AG09309 (cell line): ENCODE data around the gene KIF11.
"Not testable (repeated sequence)": the region's sequence is repeated elsewhere in the genome, so short reads cannot be mapped to it uniquely, and the experiment has no call there.

Experiments used
- DNase-seq: peaks from one replicate; pipeline ENCODE4 v3.0.0-alpha.2; 2010; ENCODE audit warnings: low read depth
- H3K4me3 ChIP-seq: 2 replicates; pipeline ENCODE4 v1.5.1; 2011; ENCODE audit warnings: mild to moderate bottlenecking, low read depth, low read length, moderate library complexity; ENCODE audit not compliant: control insufficient read depth
- TF ChIP-seq, protein P1 (sequence below): IDR thresholded peaks from 2 replicates; pipeline ENCODE4 v1.5.1; 2011; ENCODE audit warnings: mild to moderate bottlenecking, low read depth, low read length, inconsistent platforms; ENCODE audit not compliant: insufficient read depth, control insufficient read depth; ENCODE audit errors: missing control alignments

KIF11 gene

DNA sequence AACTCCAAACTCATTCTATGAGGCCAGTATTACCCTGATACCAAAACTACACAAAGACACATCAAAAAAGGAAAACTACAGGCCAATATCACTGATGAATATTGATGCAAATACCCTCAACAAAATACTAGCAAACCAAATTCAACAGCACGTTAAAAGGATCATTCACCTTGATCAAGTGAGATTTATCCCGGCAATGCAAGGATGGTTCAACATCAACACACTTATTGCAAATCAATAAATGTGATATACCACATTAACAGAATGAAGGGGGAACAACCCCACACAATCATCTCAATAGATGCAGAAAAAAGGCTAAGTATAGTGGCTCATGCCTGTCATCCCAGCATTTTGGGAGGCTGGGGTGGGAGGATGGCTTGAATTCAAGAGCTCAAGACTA lies 39.0 kb upstream of the KIF11 start:
- H3K4me3 ChIP-seq = no peak overlapping the region
- TF ChIP-seq, protein P1, sequence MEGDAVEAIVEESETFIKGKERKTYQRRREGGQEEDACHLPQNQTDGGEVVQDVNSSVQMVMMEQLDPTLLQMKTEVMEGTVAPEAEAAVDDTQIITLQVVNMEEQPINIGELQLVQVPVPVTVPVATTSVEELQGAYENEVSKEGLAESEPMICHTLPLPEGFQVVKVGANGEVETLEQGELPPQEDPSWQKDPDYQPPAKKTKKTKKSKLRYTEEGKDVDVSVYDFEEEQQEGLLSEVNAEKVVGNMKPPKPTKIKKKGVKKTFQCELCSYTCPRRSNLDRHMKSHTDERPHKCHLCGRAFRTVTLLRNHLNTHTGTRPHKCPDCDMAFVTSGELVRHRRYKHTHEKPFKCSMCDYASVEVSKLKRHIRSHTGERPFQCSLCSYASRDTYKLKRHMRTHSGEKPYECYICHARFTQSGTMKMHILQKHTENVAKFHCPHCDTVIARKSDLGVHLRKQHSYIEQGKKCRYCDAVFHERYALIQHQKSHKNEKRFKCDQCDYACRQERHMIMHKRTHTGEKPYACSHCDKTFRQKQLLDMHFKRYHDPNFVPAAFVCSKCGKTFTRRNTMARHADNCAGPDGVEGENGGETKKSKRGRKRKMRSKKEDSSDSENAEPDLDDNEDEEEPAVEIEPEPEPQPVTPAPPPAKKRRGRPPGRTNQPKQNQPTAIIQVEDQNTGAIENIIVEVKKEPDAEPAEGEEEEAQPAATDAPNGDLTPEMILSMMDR = no peak
- no peak for DNase-seq

DNA sequence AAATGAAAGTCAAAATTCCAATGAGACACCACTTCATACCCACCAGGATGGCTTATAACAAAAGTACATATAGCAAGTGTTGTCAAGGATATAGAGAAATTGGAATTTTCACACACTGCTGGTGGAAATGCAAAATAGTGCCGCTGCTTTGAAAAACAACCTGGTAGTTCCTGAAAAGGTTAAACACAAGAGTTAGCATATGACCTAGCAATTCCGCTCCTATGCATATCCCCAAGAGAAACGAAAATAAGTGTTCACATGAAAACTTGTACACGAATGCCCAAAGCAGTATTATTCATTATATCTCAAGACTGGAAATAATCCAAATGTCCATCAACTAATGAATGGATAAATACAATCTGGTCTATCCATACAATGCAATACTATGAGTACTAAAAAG lies 33.9 kb upstream of the KIF11 start:
- DNase-seq = no peak
- no peak overlapping the region for H3K4me3 ChIP-seq
- TF ChIP-seq, protein P1 = no peak

DNA sequence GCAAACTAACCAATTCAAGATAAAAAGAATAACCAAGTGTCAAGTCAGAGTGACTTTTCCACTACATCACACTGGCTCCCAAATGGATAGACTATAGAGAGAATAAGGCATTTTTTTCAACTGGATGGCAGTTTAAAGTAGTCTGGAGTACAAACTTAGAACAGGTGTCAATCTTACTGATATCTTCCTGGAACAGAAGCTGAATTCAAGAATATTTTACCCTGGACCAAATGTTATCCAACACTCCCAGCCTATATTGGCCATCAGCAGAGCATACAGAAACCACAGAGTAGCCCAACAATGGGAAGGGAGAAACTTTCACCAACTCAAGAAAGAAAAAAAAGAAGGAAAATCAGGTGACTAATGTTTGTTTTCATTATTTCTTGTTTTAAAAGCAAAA lies 30.5 kb upstream of the KIF11 start:
- no peak for DNase-seq
- TF ChIP-seq, protein P1 = no peak
- H3K4me3 ChIP-seq = no peak overlapping the region

DNA sequence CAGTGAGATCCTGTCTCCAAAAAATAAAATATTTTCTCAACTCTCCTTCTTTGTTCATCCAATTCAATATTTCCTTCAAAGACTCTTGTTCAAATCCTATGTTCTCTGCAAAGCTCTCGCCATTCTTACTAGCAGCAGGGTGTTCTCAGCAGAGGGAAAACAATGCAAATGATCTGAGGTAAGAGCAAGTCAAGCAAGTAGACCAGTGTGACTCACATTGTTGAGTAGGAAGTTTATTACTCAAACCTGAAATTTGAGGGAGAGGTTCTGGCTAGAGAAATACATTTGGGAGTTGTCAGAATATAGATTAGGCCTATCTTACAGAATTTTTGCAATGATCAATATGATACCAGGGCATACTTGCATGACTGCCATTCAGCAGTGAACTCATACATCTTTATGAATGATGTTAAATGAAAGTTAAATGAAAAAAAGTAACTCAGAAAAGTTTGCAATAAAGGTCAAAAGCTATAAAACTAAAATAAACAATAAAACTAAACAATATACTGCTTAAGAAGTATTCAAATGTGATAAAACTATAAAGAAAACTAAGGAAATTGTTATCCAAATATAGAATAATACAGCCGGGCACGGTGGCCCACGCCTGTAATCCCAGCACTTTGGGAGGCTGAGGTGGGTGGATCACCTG lies 24.9 kb upstream of the KIF11 start:
- DNase-seq = no peak
- TF ChIP-seq, protein P1 = no peak
- H3K4me3 ChIP-seq = no peak overlapping the region

DNA sequence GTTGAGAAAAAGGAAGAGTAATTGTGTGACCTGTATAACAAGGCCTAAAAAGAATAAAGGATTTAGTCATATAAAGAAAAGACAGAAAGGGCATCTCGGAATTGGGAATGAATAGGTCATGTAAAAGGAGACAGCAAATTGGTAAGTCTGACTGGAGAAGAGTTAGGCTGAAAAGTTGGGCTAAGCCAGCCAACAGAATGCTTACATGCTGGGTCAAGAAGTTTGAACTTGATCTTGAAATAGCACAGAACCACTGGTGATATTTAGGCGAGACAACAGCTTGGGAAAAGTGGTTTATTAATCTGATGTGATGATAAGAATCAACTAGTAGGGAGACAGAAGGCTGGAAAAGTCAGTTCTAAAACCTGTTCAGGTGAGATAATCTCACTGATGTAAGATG lies 23.9 kb upstream of the KIF11 start:
- H3K4me3 ChIP-seq = no peak overlapping the region
- DNase-seq = no peak
- TF ChIP-seq, protein P1 = no peak

DNA sequence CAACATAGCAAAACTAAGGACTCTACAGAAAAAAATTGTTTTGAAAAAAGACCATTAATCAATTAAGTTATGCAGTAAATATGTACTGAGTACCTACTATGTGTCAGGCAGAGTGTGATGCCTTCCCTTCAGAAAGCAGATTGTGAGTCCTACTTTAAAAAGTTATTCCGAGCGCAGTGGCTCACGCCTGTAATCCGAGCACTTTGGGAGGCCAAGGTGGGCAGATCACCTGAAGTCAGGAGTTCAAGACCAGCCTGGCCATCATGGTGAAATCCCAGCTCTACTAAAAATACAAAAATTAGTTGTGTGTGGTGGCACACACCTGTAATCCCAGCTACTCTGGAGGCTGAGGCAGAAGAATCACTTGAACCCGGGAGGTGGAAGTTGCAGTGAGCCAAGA lies 23.3 kb upstream of the KIF11 start:
- not testable (repeated sequence) for DNase-seq, H3K4me3 ChIP-seq

DNA sequence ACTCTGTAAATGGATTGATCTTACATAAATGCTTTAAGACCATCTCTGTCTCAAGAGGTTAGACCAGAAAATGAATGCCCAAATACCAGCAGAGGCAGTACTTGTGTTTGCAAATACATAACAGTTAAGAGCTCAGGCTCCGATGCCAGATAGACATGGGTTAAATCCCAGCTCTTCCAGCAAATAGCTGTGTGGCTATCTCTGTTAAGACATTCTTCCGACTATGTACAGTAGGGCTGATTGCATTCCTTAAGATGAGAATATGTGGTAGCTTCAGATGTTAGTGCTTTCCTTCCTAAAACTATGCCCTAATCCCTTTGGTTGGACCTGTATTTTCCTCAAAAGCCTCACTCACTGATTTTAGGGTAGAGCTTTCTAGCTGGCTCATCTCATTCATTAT lies 21.3 kb upstream of the KIF11 start:
- TF ChIP-seq, protein P1 = no peak
- no peak overlapping the region for H3K4me3 ChIP-seq
- no peak for DNase-seq
